ENCODE results near the gene HSPB1. TPM values are rescaled to one million over a fixed set of nuclear protein-coding genes. Genes with fewer than 3 reads are reported as not detected.
A peak's percentile ranks its signal among the peaks of the same experiment; 100 is the strongest.

HSPB1 gene
- total RNA-seq, 4 donors from 2014 or later: 388 to 879 (median 551) TPM

GRCh38 chr7:76281006-76281705 is 21.3 kb upstream of the HSPB1 start:
- Histone ChIP-seq H3K27ac (no peak overlapping the region), H3K4me3 (replicated peaks in 1 of 3) (peak overlapping the region in 1 of 3 donors; percentile 59), H3K9me3 (no peaks in the 10 kb centered on the region), H3K27me3 (no peaks in the 10 kb centered on the region), H3K36me3 (no peaks in the 10 kb centered on the region), H3K4me1 (peaks cover 0 to 24% of the 10 kb centered on the region in 2 donors)
- DNase-seq: no peak
- 4 to 6% methylated on average over 20 to 30 of the region's 63 CpGs for WGBS, 2 donors
- intact Hi-C loops (cut with DNase I): no loop called here
- TF ChIP-seq POLR2A (IDR thresholded peaks at IDR 0.05): no peak
- TF ChIP-seq CTCF (IDR thresholded peaks at IDR 0.05): no peak

- Histone ChIP-seq H3K4me3 (replicated peaks in 1 of 3) (peak overlapping the region in 1 of 3 donors; percentile 59), H3K9me3 (no peaks in the 10 kb centered on the region), H3K27me3 (no peaks in the 10 kb centered on the region), H3K4me1 (peaks cover 0 to 24% of the 10 kb centered on the region in 2 donors), H3K36me3 (no peaks in the 10 kb centered on the region), H3K27ac (no peak overlapping the region)
- WGBS, 2 donors: 0 to 9% methylated on average over 7 to 9 of the region's 36 CpGs
- intact Hi-C loops (cut with DNase I): no loop called here
- DNase-seq: no peak
- TF ChIP-seq POLR2A (IDR thresholded peaks at IDR 0.05): no peak
- no peak for TF ChIP-seq CTCF (IDR thresholded peaks at IDR 0.05)
These were observed 20.6 kb upstream of the HSPB1 start for GRCh38 chr7:76281706-76282343.

- Histone ChIP-seq H3K4me1 (peaks cover 0 to 24% of the 10 kb centered on the region in 2 donors), H3K27ac (peak overlapping the region in 2 of 3 donors; percentile 23 to 37), H3K4me3 (replicated peaks in 1 of 3) (peak overlapping the region in 1 of 3 donors; percentile 59), H3K36me3 (no peaks in the 10 kb centered on the region), H3K27me3 (no peaks in the 10 kb centered on the region), H3K9me3 (no peaks in the 10 kb centered on the region)
- DNase-seq: no peak
- intact Hi-C loops (cut with DNase I): no loop called here
- WGBS, 2 donors: 0 to 9% methylated on average over 5 to 7 of the region's 98 CpGs
- TF ChIP-seq POLR2A (IDR thresholded peaks at IDR 0.05): peak in 1 of 2 donors; percentile 30
- no peak for TF ChIP-seq CTCF (IDR thresholded peaks at IDR 0.05)
These were observed 19.9 kb upstream of the HSPB1 start for GRCh38 chr7:76282344-76283253.

- Histone ChIP-seq H3K36me3 (no peaks in the 10 kb centered on the region), H3K9me3 (no peaks in the 10 kb centered on the region), H3K27ac (peak overlapping the region in 2 of 3 donors; percentile 23 to 37), H3K4me1 (peaks cover 0 to 24% of the 10 kb centered on the region in 2 donors), H3K27me3 (no peaks in the 10 kb centered on the region), H3K4me3 (replicated peaks in 1 of 3) (peak overlapping the region in 1 of 3 donors; percentile 59)
- 68 to 71% methylated on average over 9 to 12 of the region's 17 CpGs for WGBS, 2 donors
- intact Hi-C loops (cut with DNase I): no loop called here
- no peak for DNase-seq
- TF ChIP-seq CTCF (IDR thresholded peaks at IDR 0.05) (no peak), POLR2A (IDR thresholded peaks at IDR 0.05) (no peak)
These were observed 19.0 kb upstream of the HSPB1 start for GRCh38 chr7:76283254-76284159.

Measured in thyroid gland (tissue), 4 donors.